Vagina (tissue), 2 donors: ENCODE data around the gene PSMD14. TPM values are rescaled to one million over a fixed set of nuclear protein-coding genes. Genes with fewer than 3 reads are reported as not detected.

ENCODE experiments used
- DNase-seq, 2 donors: peaks; one replicate each; pipeline ENCODE4 v3.0.0-alpha.2; 2017; ENCODE audit errors: extremely low spot score in 2 of 2
- H3K27ac ChIP-seq: fragments of 200-600 bp; sonication (generic); one replicate; pipeline ENCODE4 v1.5.1; 2019
- H3K27me3 ChIP-seq: fragments of 200-600 bp; sonication (generic); one replicate; pipeline ENCODE4 v1.5.1; 2019
- H3K36me3 ChIP-seq, 2 donors: fragments of 200-600 bp; sonication (generic); one replicate each; pipeline ENCODE4 v1.5.1; 2017 to 2019
- H3K4me1 ChIP-seq: fragments of 200-600 bp; sonication (generic); one replicate; pipeline ENCODE4 v1.5.1; 2019
- H3K4me3 ChIP-seq, 2 donors: fragments of 200-600 bp; sonication (generic); 1 replicate in 1 of 2; 2 replicates in 1 of 2; pipeline ENCODE4 v1.5.1; 2016 to 2019
- H3K9me3 ChIP-seq: fragments of 200-600 bp; sonication (generic); one replicate; pipeline ENCODE4 v1.5.1; 2019
- POLR2A ChIP-seq, 2 donors: fragments of 450-650 bp; IDR thresholded peaks; one replicate each; pipeline ENCODE4 v1.6.1; 2017; ENCODE audit warnings: antibody characterized with exemption in 2 of 2, mild to moderate bottlenecking in 2 of 2, moderate library complexity in 2 of 2
- POLR2AphosphoS5 ChIP-seq, 2 donors: sonication (generic); formaldehyde crosslinking; IDR thresholded peaks; one replicate each; pipeline ENCODE4 v1.9.0; 2017; ENCODE audit warnings: antibody characterized with exemption in 2 of 2, mild to moderate bottlenecking in 2 of 2, low read depth in 1 of 2; ENCODE audit not compliant: insufficient read depth in 1 of 2
- intact Hi-C: fragments of 100-400 bp; cut with DNase I; formaldehyde crosslinking; loops from one replicate; pipeline ENCODE4 v1.15.1; 2023
- total RNA-seq: library from RNA; depleted of rRNA; stranded (reverse); fragments of >200 nt; gene quantifications from one replicate; pipeline ENCODE4 v1.2.3, GENCODE V29; 2016
- TF ChIP-seq, protein P1 (sequence below), 3 experiments: fragments of 450-650 bp in 2 of 3; fragments of 200-600 bp in 1 of 3; sonication (generic) in 1 of 3; IDR thresholded peaks; one replicate each; pipeline ENCODE4 v1.5.1; 2017 to 2019; ENCODE audit warnings: antibody characterized with exemption in 3 of 3, mild to moderate bottlenecking in 2 of 3, moderate library complexity in 2 of 3

The PSMD14 gene
- total RNA-seq, 1 donor from 2014 or later, result 34.4 TPM

DNA sequence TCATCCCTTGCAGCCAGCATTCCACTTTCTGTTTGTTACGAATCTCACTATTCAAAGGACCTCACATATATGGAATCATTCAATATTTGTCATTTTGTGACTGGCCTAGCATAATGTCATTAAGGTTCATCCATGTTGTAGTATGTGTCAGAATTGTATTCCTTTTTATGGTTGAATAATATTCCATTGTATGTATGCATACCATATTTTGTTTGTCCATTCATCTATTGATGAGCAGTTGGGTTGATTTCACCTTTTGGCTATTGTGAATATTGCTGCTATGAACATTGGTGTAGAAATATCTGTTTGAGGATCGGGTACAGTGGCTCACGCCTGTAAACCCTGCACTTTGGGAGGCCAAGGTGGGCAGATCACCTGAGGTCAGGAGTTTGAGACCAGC lies 35.0 kb downstream of the PSMD14 start:
- H3K27ac ChIP-seq, result no peak overlapping the region
- no peaks in the 10 kb centered on the region for H3K36me3 ChIP-seq
- H3K27me3 ChIP-seq, result no peaks in the 10 kb centered on the region
- DNase-seq, result no peak
- intact Hi-C loops, result no loop called here
- H3K4me3 ChIP-seq, result no peak overlapping the region
- H3K9me3 ChIP-seq, result no peaks in the 10 kb centered on the region
- no peaks in the 10 kb centered on the region for H3K4me1 ChIP-seq
- TF ChIP-seq POLR2AphosphoS5 (IDR thresholded peaks at IDR 0.05; ENCODE audit: insufficient read depth in 1 of 2, low read depth in 1 of 2) (no peak), POLR2A (IDR thresholded peaks at IDR 0.05) (no peak)
- TF ChIP-seq, protein P1, sequence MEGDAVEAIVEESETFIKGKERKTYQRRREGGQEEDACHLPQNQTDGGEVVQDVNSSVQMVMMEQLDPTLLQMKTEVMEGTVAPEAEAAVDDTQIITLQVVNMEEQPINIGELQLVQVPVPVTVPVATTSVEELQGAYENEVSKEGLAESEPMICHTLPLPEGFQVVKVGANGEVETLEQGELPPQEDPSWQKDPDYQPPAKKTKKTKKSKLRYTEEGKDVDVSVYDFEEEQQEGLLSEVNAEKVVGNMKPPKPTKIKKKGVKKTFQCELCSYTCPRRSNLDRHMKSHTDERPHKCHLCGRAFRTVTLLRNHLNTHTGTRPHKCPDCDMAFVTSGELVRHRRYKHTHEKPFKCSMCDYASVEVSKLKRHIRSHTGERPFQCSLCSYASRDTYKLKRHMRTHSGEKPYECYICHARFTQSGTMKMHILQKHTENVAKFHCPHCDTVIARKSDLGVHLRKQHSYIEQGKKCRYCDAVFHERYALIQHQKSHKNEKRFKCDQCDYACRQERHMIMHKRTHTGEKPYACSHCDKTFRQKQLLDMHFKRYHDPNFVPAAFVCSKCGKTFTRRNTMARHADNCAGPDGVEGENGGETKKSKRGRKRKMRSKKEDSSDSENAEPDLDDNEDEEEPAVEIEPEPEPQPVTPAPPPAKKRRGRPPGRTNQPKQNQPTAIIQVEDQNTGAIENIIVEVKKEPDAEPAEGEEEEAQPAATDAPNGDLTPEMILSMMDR (IDR thresholded peaks at IDR 0.05), result no peak

DNA sequence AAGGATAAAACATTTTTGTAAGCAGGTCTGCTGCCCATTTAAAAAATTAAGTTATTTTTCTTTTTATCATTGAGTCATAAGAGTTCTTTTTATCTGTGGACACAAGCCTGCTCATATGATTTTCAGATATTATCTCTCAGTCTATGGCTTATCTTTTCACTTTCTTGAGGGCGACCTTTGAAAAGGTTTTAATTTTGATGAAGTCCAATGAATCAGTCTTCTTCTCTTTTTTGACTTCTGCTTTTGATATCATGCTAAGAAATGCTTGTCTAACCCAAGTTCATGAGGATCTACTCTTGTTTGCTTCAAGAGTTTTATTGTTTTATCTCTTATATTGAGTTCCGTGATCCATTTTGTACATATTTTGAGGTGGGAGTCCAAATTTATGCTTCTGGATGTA lies 36.5 kb downstream of the PSMD14 start:
- no peak for DNase-seq
- intact Hi-C loops, result no loop called here
- no peak for TF ChIP-seq POLR2AphosphoS5 (IDR thresholded peaks at IDR 0.05; ENCODE audit: insufficient read depth in 1 of 2, low read depth in 1 of 2)
- TF ChIP-seq, protein P1 (IDR thresholded peaks at IDR 0.05), result no peak
- no peak for TF ChIP-seq POLR2A (IDR thresholded peaks at IDR 0.05)
- Histone ChIP-seq H3K9me3 (no peaks in the 10 kb centered on the region), H3K27me3 (no peaks in the 10 kb centered on the region), H3K4me3 (no peak overlapping the region), H3K27ac (no peak overlapping the region), H3K4me1 (no peaks in the 10 kb centered on the region), H3K36me3 (no peaks in the 10 kb centered on the region)

- no peak for DNase-seq
- Histone ChIP-seq H3K27ac (no peak overlapping the region), H3K27me3 (no peaks in the 10 kb centered on the region), H3K4me1 (no peaks in the 10 kb centered on the region), H3K36me3 (no peaks in the 10 kb centered on the region), H3K4me3 (no peak overlapping the region), H3K9me3 (no peaks in the 10 kb centered on the region)
- intact Hi-C loops, result no loop called here
- no peak for TF ChIP-seq POLR2AphosphoS5 (IDR thresholded peaks at IDR 0.05; ENCODE audit: insufficient read depth in 1 of 2, low read depth in 1 of 2)
Observed at GRCh38 chr2:161351678-161352077, 43.5 kb downstream of the PSMD14 start.

DNA sequence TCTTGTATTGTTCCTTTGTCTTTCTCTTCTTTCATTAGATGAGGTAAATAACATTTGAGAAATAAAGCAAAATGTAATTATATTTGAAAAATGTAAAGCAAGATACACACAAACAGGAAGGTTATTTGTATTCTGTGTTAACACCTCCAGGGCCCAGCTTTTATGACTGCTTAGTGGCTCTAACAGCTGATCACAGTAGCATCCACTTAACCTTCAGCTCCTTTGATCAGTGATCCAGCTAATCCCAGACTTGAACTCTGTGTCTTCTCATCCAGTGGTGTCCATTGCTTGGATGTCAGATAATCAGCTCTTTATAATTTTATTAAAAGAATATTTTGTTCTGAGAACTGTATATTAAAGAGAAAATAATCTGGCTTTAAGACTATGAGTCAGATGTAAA lies 44.5 kb downstream of the PSMD14 start:
- no peaks in the 10 kb centered on the region for H3K9me3 ChIP-seq
- intact Hi-C loops, result no loop called here
- TF ChIP-seq POLR2A (IDR thresholded peaks at IDR 0.05) (no peak), POLR2AphosphoS5 (IDR thresholded peaks at IDR 0.05; ENCODE audit: insufficient read depth in 1 of 2, low read depth in 1 of 2) (no peak)
- TF ChIP-seq, protein P1 (IDR thresholded peaks at IDR 0.05), result no peak

DNA sequence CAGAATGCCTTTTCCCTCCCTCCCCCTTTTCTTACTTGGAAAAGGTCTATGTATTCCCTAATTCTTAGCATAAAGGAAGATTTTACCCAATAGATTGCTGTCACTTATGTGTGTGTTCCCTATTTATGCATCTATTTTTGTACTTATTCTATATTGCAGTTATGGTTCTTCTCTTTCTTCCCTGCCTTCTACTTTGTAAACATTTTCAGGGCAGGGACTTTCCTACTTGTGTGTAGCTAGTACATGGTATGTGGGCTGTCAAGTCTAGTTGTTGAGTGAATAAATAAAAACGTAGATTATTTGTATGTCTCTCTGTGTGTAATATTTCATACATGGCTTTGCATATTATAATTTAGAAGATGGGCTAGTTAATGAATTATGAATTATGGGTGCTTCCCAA lies 45.3 kb downstream of the PSMD14 start:
- no peak for DNase-seq
- Histone ChIP-seq H3K27me3 (no peaks in the 10 kb centered on the region), H3K36me3 (no peaks in the 10 kb centered on the region), H3K4me3 (no peak overlapping the region), H3K4me1 (no peaks in the 10 kb centered on the region), H3K9me3 (no peaks in the 10 kb centered on the region), H3K27ac (no peak overlapping the region)
- TF ChIP-seq, protein P1 (IDR thresholded peaks at IDR 0.05), result no peak
- TF ChIP-seq POLR2AphosphoS5 (IDR thresholded peaks at IDR 0.05; ENCODE audit: insufficient read depth in 1 of 2, low read depth in 1 of 2) (no peak), POLR2A (IDR thresholded peaks at IDR 0.05) (no peak)
- intact Hi-C loops, result no loop called here

More for the DNA sequence above, 44.5 kb downstream of the PSMD14 start:
- no peak overlapping the region for H3K4me3 ChIP-seq
- no peaks in the 10 kb centered on the region for H3K27me3 ChIP-seq
- DNase-seq, result no peak
- no peaks in the 10 kb centered on the region for H3K4me1 ChIP-seq
- H3K36me3 ChIP-seq, result no peaks in the 10 kb centered on the region
- H3K27ac ChIP-seq, result no peak overlapping the region
